DND-41 (cell line): ENCODE results near the gene CDRT15L2.
"Not testable (repeated sequence)": the region's sequence is repeated elsewhere in the genome, so short reads cannot be mapped to it uniquely, and the experiment has no call there.

ENCODE experiments used
- CTCF ChIP-seq: IDR thresholded peaks from 2 replicates; pipeline ENCODE4 v1.5.1; 2012; ENCODE audit warnings: borderline replicate concordance, low read length, moderate library complexity, mild to moderate bottlenecking; ENCODE audit not compliant: poor library complexity, severe bottlenecking; ENCODE audit errors: extremely low read depth
- EZH2 ChIP-seq: IDR thresholded peaks from 3 replicates; pipeline ENCODE4 v1.6.1; 2012; ENCODE audit warnings: borderline replicate concordance, low read depth, mild to moderate bottlenecking, moderate library complexity, low read length, inconsistent platforms; ENCODE audit not compliant: severe bottlenecking

GRCh38 chr17:20554728-20555127 is 24.8 kb upstream of the CDRT15L2 start:
- TF ChIP-seq CTCF, EZH2: not testable (repeated sequence)
